GM18499 (cell line): ENCODE data around the gene CWC22.
"Not testable (repeated sequence)": the region's sequence is repeated elsewhere in the genome, so short reads cannot be mapped to it uniquely, and the experiment has no call there.

Experiments used
- ATAC-seq: cut with Tn5 transposase; IDR thresholded peaks from one replicate; pipeline ENCODE4 v1.9.1; 2021; ENCODE audit warnings: moderate number of reproducible peaks; ENCODE audit not compliant: insufficient read depth, unreplicated experiment

Gene CWC22

DNA sequence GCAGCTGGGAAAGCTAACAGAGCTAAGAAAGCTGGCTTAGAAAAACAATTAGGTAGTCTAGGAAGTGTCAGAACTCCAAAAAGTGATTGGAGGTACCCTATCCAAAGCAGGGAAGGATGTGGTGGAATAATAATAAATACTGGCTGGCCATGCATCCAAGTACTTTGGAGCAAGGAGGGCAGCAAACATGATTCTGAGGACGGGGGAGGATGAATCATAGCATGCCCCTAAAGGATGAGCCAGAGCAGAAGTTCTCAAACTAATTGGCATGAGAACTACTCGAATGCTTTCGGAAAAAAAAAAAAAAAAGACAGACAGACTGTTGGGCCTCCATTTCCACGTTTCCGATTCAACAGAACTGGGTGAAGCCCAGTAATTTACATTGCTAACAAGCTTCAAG is 2.4 kb downstream of the CWC22 start:
- ATAC-seq, result no peak

DNA sequence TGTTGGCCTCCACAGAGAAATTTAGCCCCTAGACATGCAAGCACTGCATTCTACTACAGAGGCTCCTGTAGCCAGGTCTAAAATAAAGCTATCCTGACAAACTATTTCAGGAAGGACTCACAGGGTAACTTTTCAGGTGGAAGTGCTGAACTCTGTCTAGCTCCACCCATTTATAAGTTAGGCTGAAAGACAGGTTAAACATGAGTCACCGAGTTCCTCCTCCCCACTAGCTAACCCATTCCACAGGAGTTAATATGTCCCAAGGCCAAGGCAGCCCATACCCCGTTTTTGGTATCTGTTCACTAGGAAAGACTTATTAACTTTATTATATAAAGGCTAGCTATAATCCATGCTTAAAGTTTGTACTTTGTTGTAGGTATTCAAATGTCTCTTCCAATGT is 3.5 kb downstream of the CWC22 start:
- ATAC-seq, result no peak

DNA sequence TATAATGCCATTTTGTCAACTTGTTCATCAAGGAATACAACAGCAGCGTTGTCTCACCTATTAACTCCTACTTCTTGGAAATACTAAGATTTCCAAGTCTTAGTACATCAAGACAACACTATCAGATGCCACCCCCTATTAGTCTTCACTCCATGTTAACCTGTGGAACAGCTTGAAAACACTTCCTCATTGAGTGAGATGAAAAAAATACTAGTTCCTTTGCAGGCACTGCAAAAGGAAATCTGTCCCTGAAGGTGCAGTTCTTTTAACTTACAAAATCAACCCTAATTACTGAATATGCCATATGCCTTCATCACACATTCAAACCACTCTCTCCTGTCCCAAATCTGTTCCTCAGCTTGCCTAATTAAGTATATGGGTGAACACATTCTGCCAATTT is 4.0 kb downstream of the CWC22 start:
- ATAC-seq, result no peak

DNA sequence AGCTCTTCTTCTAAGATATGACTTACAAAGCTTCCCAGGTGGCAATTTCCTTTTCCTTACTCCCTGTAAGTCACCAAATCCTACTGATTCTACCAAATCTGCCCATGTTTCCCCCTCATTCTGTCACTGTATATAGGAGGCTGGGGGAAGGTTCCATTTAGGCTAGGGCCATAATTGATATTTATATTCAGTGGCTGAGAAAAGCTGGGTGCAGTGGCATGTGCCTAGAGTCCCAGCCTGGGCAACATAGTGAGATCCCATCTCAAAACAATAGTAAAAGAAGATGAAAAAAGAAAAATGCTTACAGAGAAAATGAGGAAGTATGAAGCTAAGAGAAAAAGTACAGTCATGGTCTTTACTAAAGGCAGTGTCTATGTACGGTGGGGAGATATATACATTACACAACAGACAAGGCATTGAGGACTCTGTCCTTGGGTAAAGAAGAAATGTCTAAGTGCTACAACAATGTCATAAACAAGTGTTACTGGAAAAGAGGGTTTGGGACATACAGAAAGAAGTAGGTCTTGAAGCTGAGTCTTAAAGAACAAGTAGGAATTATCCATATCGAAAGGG is 4.8 kb downstream of the CWC22 start:
- ATAC-seq, result no peak

DNA sequence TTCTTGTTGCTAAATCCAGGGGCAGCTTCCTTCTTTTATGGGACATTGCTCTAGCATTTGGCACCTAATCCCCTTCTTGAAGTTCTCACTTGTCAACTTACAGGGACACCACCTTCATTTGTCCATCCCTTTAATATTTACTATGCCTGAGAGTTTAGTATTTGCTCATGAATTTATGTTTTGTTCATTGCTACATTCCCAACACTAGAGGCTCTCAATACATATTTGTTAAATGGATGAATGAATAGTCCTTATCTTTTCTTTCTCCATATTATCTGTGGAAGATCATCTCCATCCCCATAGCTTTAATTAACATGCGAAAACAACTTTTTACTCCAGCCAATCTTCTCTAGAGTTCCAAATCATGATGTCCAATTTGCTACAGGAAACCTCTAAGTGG is 5.4 kb downstream of the CWC22 start:
- no peak for ATAC-seq

DNA sequence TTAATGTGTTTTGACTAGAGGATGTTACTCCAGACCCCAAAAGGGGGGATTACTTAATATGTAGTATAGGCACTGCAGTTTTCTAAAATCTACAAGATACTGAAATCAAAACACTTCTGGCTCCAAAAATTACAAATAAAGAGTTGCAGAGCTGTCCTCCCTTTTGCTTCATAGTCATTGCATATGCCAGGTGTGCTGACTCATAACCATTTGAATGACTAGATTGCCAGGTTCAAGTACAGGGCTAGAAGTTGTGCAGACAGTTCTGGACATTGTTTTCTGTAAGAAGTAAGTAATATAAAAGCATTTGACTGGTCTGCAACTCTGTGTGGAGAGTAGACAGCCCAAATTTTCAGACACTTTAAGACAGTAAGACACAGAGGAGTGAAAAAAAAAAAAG is 6.7 kb downstream of the CWC22 start:
- no peak for ATAC-seq

DNA sequence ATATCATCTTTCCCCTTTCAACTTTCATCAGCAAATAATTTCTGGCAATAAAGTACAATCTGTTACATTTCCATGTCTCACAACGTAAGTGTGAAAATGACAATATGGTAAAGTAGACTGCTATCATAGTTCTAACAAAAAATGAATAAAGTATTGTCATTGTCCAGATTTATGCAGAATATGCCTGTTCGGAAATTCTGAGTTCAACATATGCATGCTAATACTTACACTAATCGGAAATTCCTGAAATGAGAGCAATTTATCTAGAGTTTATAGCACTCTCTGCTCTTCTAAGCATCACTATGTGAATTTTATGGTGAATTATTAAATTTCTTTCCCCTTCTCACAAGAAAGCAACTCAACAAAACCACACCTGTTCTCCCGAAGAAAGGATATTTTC is 8.1 kb downstream of the CWC22 start:
- no peak for ATAC-seq

DNA sequence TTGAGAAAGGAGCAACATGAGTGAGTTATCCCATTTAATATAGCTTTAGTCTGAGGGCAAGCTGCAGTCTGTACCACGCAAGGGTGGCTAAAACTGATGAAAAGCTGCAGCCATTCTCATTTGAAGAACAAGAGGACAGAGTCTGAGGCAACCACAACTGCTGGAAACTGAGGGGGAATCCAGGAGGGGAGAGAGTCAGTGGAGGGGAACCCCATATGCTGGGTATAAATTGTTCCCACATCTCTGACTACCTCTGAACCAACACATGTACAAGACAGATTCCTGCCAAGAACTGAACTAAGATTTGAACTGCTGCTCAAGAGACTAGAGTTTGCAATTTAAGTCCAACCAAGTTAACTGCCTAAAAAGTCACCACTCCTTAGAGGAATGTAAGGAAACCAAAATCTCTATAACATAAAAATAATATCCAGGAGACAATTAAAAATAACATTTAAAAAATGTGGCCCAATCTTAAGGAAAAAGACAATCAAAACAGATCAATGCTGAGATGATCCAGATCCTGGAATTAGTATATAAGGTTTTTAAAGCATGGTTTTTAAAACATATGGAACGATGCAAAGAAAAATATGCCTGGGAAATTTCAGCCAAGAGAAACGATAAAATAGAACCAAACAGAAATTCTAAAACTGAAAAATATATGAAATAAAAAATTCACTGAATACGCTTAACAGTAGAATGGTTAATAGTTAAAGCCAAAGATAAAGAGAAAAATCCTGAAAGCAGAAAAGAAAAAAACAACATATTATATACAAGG is 11.2 kb downstream of the CWC22 start:
- peak; percentile 38 for ATAC-seq

DNA sequence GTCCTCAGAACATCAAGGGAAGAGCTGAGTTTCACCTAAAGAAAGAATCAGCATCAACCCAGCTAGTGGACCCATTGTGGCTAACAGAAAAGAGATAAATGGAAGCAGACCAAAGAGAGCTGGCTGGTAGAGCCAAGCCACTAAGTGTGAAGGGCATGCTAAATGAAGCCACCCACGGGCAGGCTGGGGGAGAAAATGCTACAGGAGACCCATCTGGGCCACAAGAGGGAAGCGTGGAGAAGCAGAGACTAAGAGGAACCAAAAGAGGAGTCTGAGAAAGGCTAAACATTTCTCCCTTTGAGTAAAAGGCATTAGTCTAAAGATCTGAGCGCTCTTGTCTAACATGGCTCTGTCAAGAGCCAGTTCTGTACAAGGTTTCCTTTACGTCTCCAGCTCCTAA is 15.8 kb downstream of the CWC22 start:
- ATAC-seq, result no peak

DNA sequence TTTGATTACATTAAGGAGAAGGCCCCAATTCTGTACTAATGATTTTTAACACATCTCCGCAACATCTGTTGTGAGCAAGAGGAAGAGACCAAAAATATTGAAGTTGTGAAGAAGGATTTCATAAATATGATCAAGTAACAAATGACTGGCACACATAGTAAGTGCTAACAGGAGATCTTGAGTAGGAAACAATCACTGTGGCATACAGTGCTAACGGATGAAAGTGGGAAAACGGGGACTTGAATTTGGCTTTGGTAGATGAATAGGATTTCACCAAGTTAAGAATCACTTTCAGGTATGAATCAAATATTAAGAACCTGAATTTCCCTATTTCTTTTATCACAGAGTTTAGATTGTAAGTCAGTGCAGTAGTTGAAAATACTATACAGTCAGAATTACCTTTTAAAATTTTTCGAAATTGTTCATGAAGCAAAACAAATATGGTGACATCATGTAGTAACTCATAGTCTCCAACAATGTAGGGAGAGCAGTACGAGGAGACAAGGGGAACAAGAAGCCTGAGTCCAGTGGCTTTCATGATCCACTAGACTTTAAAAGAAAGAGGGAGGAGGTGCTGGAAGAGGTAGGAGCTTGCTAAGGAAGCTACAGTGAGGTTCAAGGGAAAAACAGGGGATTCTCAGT is 16.3 kb downstream of the CWC22 start:
- no peak for ATAC-seq

DNA sequence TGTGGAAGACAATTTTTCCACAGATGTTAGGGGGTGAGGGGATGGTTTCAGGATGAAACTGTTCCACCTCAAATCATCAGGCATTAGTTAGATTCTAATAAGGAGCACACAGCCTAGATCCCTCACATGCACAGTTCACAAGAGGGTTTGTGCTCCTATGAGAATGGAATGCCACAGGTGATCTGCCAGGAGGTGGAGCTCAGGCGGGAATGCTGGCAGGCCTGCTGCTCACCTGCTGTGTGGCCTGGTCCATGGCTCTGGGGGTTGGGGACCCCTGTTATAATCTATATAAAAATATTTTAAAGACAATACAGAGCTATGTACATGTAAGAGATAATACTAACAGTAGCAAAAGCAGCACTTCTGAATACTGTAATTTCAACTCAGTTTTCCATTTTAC is 19.2 kb downstream of the CWC22 start:
- no peak for ATAC-seq

DNA sequence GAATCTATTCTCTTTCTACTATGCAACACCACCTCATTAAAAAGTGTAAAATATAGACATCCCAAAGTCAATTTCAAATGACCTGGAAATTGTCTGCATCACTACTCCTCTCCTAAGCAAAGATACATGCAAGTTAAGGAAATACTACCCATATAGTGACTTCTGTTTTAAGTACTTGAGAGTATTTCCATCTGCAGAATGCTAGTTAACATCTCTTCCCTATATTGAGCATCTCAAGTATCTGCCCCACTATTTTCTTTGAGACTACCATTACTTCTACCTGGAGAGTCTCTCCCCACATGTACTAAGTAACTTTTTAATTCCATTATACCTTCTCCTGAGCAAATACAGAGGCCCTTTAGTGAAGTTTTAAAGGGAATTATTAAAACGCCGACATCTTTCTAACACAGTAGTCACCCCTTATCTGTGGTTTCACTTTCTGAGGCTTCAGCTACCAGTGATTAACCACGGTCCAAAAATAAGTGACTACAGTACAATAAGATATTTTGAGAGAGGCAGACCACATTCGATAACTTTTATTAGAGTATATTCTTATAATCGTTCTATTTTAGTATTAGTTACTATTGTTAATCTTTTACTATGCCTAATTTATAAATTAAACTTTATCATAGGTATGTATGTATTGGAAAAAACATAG is 21.8 kb downstream of the CWC22 start:
- ATAC-seq, result peak; percentile 81

DNA sequence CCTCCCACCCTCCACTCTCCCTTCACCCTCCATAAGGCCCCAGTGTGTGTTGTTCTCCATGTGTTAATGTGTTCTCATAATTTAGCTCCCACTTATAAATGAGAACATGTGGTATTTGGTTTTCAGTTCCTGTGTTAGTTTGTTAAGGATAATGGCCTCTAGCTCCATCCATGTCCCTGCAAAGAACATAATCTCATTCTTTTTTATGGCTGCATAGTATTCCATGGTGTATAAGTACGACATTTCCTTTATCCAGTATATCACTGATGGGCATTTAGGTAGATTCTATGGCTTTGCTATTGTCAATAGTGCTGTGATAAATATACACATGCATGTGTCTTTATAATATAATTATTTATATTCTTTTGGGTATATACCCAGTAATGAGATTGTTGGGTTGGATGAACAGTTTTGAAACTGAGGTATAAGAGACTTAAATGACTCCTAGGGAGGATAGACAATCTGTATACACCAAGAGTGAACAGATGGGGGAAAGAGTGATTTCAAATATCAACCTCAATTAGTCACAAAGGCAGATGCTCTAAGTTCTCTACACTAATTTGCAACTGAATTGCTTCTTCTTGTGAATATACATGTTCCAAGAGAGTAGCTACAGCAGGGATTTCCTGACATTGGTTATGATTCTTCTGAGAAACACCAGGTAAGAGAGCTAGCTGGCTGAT is 23.7 kb downstream of the CWC22 start:
- ATAC-seq, result no peak

DNA sequence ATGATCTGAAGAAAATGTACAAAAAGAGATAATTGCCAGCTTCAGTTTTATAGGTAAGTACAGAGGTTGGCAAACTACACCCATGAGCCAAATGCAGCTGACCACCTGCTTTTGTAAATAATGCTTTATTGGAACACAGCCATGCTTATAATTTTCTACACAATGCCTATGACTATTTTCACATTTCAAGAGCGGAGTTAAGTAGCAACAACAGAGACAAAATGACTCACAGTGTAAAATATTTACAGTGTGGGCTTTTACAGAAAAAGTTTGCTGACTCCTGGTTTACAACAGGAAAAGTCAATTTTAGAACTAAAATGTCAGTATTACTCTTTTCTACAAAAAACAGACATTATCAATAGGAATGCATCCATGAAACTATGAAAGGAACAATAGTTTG is 26.0 kb downstream of the CWC22 start:
- no peak for ATAC-seq

DNA sequence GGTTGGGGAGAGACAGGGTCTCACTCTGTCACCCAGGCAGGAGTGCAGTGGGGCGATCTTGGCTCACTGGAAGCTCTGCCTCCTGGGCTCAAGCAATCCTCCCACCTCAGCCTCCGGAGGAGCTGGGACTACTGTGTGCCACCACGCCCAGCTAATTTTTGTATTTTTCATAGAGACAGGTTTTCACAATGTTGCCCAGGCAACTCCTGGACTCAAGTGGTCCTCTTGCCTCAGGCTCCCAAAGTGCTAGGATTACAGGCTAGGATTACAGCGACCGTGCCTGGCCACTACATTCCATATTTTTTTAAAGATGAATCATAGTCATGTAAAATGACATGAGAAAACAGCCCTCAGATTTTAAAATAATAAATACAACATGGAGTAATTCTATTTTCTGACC is 32.3 kb downstream of the CWC22 start:
- no peak for ATAC-seq

DNA sequence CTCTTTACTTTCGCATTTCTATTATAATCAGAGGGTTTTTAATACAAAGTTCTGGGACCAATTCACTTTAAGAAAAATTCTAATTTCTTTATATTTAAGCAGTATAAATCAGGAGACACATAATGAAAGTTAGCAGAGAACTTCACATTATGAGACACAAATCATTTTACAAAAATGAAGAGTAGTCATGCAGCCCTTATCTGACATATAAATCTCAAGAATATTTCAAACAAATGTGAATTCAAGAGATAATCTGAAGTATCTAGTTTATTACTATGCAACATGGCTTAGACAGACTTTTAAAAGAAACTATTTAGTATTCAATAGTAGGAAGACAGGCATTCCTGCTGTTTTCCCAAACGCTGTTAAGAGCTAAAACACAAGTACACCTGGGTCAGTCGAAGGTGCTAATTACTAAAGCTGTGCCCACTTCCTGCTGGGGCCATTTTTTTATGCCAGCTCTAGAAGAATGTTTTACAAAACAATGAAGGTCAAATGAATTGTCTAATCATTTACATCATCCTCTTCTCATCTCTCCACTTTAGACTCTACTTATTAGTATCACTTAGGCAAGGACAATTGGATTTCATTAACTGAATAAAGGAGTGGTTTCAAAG is 40.2 kb downstream of the CWC22 start:
- no peak for ATAC-seq

DNA sequence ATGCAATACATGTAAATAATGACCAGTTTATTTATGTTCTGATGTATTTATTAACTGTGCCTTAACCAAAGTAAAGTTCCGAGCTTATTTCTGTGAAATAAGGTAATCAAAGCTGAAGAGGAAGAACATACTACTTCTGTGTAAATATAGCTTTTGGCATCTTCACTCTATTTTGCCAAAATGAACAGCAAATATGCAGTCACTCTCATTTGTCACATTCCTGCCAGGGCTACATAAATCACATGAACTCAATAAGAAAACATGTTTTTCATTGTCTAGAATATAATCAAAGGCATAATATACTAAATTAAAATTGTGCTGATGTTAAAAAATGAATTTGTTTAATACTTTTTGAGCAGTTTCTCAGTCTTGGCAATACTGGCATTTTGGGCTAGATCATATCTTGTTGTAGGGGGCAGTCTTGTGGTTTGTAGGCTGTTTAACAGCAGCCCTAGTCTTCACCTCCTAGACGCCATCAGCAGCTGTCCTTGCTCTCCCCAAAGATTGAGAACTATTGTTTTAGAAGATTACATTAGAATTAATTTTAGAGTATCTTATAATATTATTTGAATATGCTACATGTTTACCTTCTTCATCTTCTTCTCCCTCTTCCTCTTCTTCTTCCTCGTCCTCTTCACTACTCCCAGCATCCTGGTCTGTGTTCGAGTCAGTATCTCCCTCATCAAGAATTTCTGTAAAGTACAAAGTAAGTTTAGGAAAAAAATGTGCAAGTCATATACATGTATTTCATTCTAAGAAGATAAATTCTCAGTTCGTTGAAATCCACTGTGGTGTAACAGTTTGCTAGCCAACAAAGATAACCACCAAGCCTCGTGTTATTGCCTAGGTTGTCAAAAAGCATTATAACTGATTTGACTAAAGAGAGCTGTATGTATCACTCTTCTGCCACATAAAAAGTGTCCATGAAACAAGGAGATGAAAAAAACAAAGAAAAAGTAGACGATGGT is 41.5 kb downstream of the CWC22 start:
- ATAC-seq, result no peak

DNA sequence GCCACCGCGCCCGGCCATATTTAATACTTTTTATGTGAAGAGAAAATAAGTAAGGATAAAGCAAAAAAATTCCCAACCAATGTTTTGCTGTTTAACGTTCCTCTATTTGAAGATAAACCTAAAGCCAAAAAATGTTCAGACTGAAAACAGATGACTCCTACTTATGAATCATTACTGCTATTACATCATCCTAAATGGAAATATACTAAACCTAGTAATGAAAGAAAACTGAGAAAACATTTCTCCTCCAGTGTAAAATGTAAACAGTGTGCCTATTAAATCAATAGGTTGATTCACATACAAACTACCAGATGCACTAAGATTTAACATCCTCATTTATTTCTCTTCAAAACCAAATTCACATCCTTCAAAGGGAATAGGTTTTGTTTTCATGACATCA is 43.5 kb downstream of the CWC22 start:
- no peak for ATAC-seq

DNA sequence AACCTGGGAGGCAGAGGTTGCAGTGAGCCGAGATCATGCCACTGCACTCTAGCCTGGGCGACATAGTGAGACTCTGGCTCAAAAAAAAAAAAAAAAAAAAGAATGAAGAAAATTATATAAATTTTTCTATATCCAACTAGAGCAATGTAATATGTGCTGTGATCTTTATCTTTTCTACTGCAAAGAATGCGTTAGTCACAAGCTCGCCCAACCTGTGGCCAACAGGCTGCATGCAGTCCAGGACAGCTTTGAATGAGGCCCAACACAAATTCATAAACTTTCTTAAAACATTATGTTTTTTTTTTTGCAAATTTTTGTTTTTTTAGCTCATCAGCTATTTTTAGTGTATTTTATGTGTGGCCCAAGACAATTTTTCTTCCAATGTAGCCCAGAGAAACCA is 48.8 kb downstream of the CWC22 start:
- ATAC-seq, result not testable (repeated sequence)
